LNCAP (cell line): Measurements from ENCODE around the gene IL11RA.

Experiments
- TF ChIP-seq, protein P1 (sequence below): fragments of 450-650 bp; IDR thresholded peaks from 2 replicates; pipeline ENCODE4 v1.5.1; 2017; ENCODE audit warnings: mild to moderate bottlenecking

IL11RA gene

DNA sequence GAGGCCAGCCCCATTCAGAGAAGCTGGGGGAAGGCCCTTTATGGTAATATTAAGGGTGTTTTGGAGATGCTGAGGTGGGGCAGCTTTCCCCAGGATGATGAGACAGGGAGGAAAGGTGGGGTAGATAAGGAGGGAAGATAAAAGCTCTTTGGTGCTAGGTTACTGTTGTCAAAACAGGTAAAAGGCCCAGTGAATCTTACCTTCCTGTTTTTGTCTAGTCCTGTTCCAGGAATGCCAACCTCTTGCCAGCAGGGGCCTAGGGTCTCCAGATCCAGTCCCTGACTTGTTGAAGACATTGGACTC is 11.3 kb downstream of the IL11RA start:
- TF ChIP-seq, protein P1, sequence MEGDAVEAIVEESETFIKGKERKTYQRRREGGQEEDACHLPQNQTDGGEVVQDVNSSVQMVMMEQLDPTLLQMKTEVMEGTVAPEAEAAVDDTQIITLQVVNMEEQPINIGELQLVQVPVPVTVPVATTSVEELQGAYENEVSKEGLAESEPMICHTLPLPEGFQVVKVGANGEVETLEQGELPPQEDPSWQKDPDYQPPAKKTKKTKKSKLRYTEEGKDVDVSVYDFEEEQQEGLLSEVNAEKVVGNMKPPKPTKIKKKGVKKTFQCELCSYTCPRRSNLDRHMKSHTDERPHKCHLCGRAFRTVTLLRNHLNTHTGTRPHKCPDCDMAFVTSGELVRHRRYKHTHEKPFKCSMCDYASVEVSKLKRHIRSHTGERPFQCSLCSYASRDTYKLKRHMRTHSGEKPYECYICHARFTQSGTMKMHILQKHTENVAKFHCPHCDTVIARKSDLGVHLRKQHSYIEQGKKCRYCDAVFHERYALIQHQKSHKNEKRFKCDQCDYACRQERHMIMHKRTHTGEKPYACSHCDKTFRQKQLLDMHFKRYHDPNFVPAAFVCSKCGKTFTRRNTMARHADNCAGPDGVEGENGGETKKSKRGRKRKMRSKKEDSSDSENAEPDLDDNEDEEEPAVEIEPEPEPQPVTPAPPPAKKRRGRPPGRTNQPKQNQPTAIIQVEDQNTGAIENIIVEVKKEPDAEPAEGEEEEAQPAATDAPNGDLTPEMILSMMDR = no peak

DNA sequence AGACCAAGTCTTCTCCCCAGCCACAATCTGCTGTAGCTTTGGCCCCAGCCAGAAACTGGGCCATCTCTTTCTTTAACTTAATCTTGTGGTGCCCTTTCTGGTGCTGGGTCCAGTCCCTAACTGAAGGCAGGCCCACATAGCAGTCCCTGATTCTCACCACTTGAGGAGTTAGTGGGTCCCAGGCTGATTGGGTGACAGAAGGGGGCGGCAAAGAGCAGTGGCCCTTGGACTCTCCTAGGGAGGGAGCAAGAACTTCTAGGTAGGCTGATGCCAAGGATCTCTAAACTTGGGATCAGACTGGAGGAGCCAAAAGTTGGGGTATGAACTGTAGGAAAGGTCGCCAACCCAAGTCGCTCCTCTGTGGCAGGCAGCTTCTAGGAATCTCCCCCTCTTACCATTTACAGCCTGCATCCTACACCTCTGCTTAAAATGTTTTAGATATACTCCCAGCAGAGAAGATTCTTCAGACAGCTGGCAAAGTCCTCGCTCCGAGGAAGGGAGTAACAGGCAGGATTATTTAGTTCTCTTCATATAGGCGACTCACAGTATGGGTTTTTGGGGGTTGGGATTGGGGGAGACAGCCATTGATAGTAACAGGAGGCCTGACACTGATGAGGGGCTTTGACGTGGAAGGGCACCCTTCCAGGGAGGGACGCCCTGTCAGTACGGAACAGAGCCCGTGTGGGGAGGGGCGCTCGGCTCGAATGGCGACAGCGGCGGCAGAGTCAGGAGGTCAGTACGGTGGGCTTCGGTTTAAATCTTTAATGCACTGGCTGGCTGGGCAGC is 12.5 kb downstream of the IL11RA start:
- TF ChIP-seq, protein P1 = peak; percentile 65

DNA sequence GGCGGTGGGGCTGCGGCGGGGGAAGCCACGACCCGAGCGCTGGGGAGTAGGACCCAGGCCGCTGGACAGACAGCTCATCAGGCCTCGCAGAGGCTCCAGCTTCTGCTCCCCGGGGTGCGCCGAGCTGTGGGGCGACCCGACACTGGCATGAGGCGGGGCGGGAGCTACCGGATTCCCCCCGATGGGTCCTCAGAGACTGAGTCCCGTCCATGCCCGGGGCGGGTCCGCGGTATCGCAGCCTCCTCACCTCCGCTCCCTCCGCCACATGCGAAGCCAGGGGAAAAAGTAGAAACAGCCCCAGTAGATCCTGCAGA is 13.0 kb downstream of the IL11RA start:
- TF ChIP-seq, protein P1 = no peak

DNA sequence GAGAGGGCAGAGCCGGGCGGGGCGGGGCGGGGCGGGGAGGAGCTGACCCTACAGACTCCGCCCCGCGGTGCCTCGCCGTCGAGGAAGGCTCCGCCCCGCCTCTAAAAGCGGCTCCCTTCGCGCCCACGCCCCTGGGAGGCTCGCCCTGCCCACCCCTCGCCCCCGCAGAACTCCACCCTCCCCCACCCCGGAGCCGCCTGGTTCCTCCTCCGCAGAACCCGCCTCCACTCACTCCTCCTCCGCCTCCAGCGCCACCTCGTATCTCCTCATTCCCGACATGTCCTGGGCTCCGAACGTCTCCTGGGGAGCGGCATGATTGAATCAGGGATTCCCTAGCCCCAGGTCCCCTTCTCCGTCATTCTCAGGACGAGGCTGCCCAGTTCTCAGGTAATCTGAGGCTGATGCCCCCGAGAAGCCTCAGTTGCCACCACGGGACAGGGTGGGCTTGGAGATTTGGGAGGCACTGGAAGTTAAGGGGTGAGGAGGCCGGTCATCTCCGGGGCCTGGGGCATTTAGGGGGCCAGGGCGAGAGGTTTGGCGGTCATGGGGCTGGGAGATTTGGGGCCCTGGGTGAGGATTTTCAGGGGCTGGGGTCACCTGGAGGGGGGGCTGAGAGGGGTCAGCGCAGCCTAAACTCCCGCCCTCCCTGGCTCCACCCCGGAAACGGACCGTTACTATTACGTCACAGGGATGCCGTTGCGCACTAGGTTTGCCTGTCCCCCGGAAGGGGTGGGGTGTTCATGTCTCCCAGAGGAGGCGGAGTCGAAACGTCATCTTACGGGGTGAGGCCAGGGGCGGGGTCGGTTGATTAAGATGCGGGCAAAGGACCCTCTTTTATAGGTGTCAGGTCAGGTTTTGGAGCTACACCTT is 13.6 kb downstream of the IL11RA start:
- TF ChIP-seq, protein P1 = no peak

DNA sequence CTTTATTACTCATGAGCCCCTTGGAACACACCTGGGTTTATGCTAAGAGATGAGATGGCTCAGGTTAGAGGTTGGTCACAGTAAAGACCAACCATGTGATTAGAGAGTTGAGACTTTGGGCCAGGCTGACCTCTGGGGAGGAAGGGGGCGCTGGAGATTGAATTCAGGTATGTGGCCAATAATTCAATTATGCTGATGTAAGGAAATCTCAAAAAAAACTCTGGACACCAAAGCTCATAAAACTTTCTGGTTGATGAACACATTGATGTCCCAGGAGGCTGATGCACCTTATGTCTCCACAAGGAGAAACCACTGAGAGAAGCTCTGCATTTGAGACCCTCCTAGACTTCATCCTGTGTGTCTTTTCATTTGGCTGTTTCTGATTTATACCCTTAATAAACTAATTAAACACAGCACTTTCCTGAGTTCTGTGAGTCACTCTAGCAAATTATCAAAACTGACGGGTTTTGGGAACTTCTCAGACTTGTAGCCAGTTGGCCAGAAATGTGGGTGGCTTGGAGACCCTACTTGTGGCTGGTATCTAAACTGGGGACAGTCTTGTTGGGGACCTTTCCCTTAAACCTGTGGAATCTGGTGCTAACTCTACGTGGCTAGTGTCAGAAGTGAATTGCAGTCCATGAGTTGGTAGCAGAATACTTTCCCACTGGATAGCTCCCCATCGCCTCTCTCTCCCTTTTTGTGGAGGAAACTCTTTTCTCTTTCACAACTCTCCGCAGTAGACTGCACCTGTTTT is 18.0 kb downstream of the IL11RA start:
- TF ChIP-seq, protein P1 = no peak

DNA sequence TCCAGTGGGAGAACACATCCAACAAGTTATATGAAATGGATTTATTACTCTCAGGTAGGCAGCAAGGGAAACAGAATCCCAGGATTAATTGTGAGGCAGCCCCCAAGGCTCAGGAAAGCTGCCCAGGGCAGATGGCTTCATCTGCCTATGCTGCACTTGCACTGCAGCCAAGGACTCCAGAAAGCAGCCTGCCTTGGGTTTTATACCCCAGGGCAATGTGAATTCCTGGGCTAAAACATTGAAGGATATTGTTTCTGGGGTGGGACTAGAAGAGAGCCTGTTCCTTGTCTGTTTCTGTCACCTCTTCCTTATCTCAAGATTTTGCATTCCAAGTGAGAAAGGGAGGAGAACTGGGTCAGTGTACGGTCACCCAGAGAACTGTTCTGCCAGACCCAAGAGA is 19.3 kb downstream of the IL11RA start:
- TF ChIP-seq, protein P1 = no peak

DNA sequence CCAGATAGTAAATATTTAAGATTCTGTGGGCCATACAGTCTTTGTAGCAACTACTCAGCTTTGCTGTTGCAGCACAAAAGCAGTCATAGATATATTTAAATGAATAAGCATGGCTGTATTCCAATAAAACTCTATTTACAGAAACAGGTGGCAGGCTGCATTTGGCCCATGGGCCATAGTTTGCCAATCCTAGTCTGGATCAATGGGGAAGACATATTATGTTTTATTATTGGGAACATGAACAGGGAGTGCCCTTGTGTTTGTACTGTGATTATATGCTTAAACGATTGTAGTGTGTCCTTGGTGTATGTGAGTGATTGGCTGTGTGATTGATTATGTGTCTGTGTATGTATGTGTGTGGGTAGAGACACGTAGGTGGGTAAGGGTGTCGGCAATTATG is 22.5 kb downstream of the IL11RA start:
- TF ChIP-seq, protein P1 = no peak
